ENCODE data around the gene EVC.

The EVC gene

GRCh38 chr4:5772528-5773270 is 61.7 kb downstream of the EVC start:
- H3K27me3 Mint-ChIP-seq: peaks cover 5% of the 10 kb centered on the region
- no peaks in the 10 kb centered on the region for H3K4me1 Mint-ChIP-seq (ENCODE audit: low read depth)
- H3K9me3 Mint-ChIP-seq: peaks cover 19% of the 10 kb centered on the region
- no peak for DNase-seq
- H3K27ac Mint-ChIP-seq: no peak overlapping the region
- H3K36me3 Mint-ChIP-seq (ENCODE audit: low read depth): no peaks in the 10 kb centered on the region
- H3K4me3 Mint-ChIP-seq: no peak overlapping the region

- no peaks in the 10 kb centered on the region for H3K36me3 Mint-ChIP-seq (ENCODE audit: low read depth)
- H3K4me3 Mint-ChIP-seq: no peak overlapping the region
- no peak for DNase-seq
- H3K4me1 Mint-ChIP-seq (ENCODE audit: low read depth): no peaks in the 10 kb centered on the region
- H3K27me3 Mint-ChIP-seq: peaks cover 3% of the 10 kb centered on the region
- peaks cover 14% of the 10 kb centered on the region for H3K9me3 Mint-ChIP-seq
- H3K27ac Mint-ChIP-seq: no peak overlapping the region
Measured at GRCh38 chr4:5773271-5773555, 62.2 kb downstream of the EVC start.

- no peak overlapping the region for H3K4me3 Mint-ChIP-seq
- peaks cover 3% of the 10 kb centered on the region for H3K27me3 Mint-ChIP-seq
- H3K36me3 Mint-ChIP-seq (ENCODE audit: low read depth): no peaks in the 10 kb centered on the region
- no peak for DNase-seq
- H3K27ac Mint-ChIP-seq: no peak overlapping the region
- peaks cover 14% of the 10 kb centered on the region for H3K9me3 Mint-ChIP-seq
- no peaks in the 10 kb centered on the region for H3K4me1 Mint-ChIP-seq (ENCODE audit: low read depth)
Measured at GRCh38 chr4:5774416-5775036, 63.5 kb downstream of the EVC start.

GRCh38 chr4:5776510-5776909 is 65.5 kb downstream of the EVC start:
- Mint-ChIP-seq H3K27ac (no peak overlapping the region), H3K4me3 (no peak overlapping the region), H3K27me3 (peaks cover 3% of the 10 kb centered on the region), H3K36me3 (ENCODE audit: low read depth) (no peaks in the 10 kb centered on the region), H3K4me1 (ENCODE audit: low read depth) (no peaks in the 10 kb centered on the region), H3K9me3 (peaks cover 14% of the 10 kb centered on the region)
- DNase-seq: no peak

GRCh38 chr4:5780831-5781480 is 70.0 kb downstream of the EVC start:
- Mint-ChIP-seq H3K9me3 (peaks cover 9% of the 10 kb centered on the region), H3K27ac (no peak overlapping the region), H3K4me3 (no peak overlapping the region), H3K4me1 (ENCODE audit: low read depth) (no peaks in the 10 kb centered on the region), H3K27me3 (no peaks in the 10 kb centered on the region), H3K36me3 (ENCODE audit: low read depth) (no peaks in the 10 kb centered on the region)
- DNase-seq: no peak

- no peak overlapping the region for H3K4me3 Mint-ChIP-seq
- H3K9me3 Mint-ChIP-seq: peaks cover 5% of the 10 kb centered on the region
- H3K27ac Mint-ChIP-seq: no peak overlapping the region
- no peaks in the 10 kb centered on the region for H3K4me1 Mint-ChIP-seq (ENCODE audit: low read depth)
- no peaks in the 10 kb centered on the region for H3K36me3 Mint-ChIP-seq (ENCODE audit: low read depth)
- DNase-seq: no peak
- H3K27me3 Mint-ChIP-seq: no peaks in the 10 kb centered on the region
Measured at GRCh38 chr4:5781691-5782090, 70.7 kb downstream of the EVC start.

GRCh38 chr4:5782829-5783476 is 72.0 kb downstream of the EVC start:
- no peaks in the 10 kb centered on the region for H3K36me3 Mint-ChIP-seq (ENCODE audit: low read depth)
- no peak overlapping the region for H3K4me3 Mint-ChIP-seq
- no peak overlapping the region for H3K27ac Mint-ChIP-seq
- no peaks in the 10 kb centered on the region for H3K27me3 Mint-ChIP-seq
- H3K9me3 Mint-ChIP-seq: no peaks in the 10 kb centered on the region
- DNase-seq: no peak
- no peaks in the 10 kb centered on the region for H3K4me1 Mint-ChIP-seq (ENCODE audit: low read depth)

- DNase-seq: no peak
- H3K9me3 Mint-ChIP-seq: no peaks in the 10 kb centered on the region
- no peak overlapping the region for H3K27ac Mint-ChIP-seq
- no peaks in the 10 kb centered on the region for H3K27me3 Mint-ChIP-seq
- H3K4me3 Mint-ChIP-seq: no peak overlapping the region
- H3K4me1 Mint-ChIP-seq (ENCODE audit: low read depth): no peaks in the 10 kb centered on the region
- H3K36me3 Mint-ChIP-seq (ENCODE audit: low read depth): no peaks in the 10 kb centered on the region
Measured at GRCh38 chr4:5783486-5783885, 72.5 kb downstream of the EVC start.

GRCh38 chr4:5784021-5784420 is 73.0 kb downstream of the EVC start:
- Mint-ChIP-seq H3K9me3 (no peaks in the 10 kb centered on the region), H3K4me1 (ENCODE audit: low read depth) (no peaks in the 10 kb centered on the region), H3K36me3 (ENCODE audit: low read depth) (no peaks in the 10 kb centered on the region), H3K4me3 (no peak overlapping the region), H3K27ac (no peak overlapping the region), H3K27me3 (no peaks in the 10 kb centered on the region)
- no peak for DNase-seq

GRCh38 chr4:5784960-5785611 is 74.1 kb downstream of the EVC start:
- Mint-ChIP-seq H3K27me3 (no peaks in the 10 kb centered on the region), H3K27ac (no peak overlapping the region), H3K9me3 (no peaks in the 10 kb centered on the region), H3K36me3 (ENCODE audit: low read depth) (no peaks in the 10 kb centered on the region), H3K4me1 (ENCODE audit: low read depth) (no peaks in the 10 kb centered on the region), H3K4me3 (no peak overlapping the region)
- DNase-seq: no peak

GRCh38 chr4:5785806-5786680 is 75.0 kb downstream of the EVC start:
- Mint-ChIP-seq H3K27me3 (no peaks in the 10 kb centered on the region), H3K27ac (no peak overlapping the region), H3K9me3 (no peaks in the 10 kb centered on the region), H3K4me1 (ENCODE audit: low read depth) (no peaks in the 10 kb centered on the region), H3K4me3 (no peak overlapping the region), H3K36me3 (ENCODE audit: low read depth) (no peaks in the 10 kb centered on the region)
- DNase-seq: no peak

GRCh38 chr4:5787311-5787710 is 76.3 kb downstream of the EVC start:
- H3K4me1 Mint-ChIP-seq (ENCODE audit: low read depth): no peaks in the 10 kb centered on the region
- H3K27ac Mint-ChIP-seq: no peak overlapping the region
- H3K4me3 Mint-ChIP-seq: no peak overlapping the region
- DNase-seq: no peak
- no peaks in the 10 kb centered on the region for H3K27me3 Mint-ChIP-seq
- no peaks in the 10 kb centered on the region for H3K9me3 Mint-ChIP-seq
- H3K36me3 Mint-ChIP-seq (ENCODE audit: low read depth): no peaks in the 10 kb centered on the region

GRCh38 chr4:5788144-5788543 is 77.1 kb downstream of the EVC start:
- Mint-ChIP-seq H3K27ac (no peak overlapping the region), H3K36me3 (ENCODE audit: low read depth) (no peaks in the 10 kb centered on the region), H3K27me3 (no peaks in the 10 kb centered on the region), H3K4me1 (ENCODE audit: low read depth) (no peaks in the 10 kb centered on the region), H3K4me3 (no peak overlapping the region), H3K9me3 (no peaks in the 10 kb centered on the region)
- DNase-seq: no peak

GRCh38 chr4:5789141-5789540 is 78.1 kb downstream of the EVC start:
- no peak overlapping the region for H3K27ac Mint-ChIP-seq
- no peaks in the 10 kb centered on the region for H3K9me3 Mint-ChIP-seq
- no peak overlapping the region for H3K4me3 Mint-ChIP-seq
- DNase-seq: no peak
- no peaks in the 10 kb centered on the region for H3K4me1 Mint-ChIP-seq (ENCODE audit: low read depth)
- H3K27me3 Mint-ChIP-seq: no peaks in the 10 kb centered on the region
- no peaks in the 10 kb centered on the region for H3K36me3 Mint-ChIP-seq (ENCODE audit: low read depth)
